AG20443 (cell line): Measurements from ENCODE around the gene POLD3.
A peak's percentile ranks its signal among the peaks of the same experiment; 100 is the strongest.
"Not testable (repeated sequence)": the region's sequence is repeated elsewhere in the genome, so short reads cannot be mapped to it uniquely, and the experiment has no call there.

Experiments used
- DNase-seq: peaks from one replicate; pipeline ENCODE4 v3.0.0; 2012; ENCODE audit warnings: low spot score, mixed read lengths

Gene POLD3

DNA sequence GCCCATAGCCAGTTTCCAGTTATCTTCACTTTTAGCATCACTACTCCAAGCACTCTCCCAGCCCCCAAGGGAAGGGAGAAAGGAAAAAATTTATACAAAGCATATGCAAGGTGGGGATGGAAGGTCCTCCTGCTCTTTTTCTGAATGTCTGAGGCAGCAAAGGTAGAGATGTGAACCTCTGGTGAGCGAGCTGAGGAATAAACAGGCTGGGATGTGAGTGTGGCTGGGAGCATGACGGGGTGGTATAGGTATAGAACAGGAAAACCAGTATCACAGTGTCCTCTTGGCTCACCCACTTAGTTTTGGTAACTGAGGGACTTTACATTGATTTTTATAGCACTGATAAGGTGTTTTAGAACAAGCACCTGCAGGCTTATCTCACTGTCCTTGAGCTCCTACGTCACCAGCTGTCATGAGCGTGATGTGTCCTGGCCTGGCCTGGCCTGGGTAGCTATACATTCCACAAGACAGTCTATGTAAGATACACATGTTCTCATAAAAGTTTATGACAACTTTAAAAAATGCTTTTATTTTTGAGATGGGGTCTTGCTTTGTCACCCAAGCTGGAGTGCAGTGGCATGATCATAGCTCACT, 10.3 kb upstream of the POLD3 start:
- no peak for DNase-seq

- DNase-seq, result no peak
These were observed 9.3 kb upstream of the POLD3 start for GRCh38 chr11:74583024-74583624.

DNA sequence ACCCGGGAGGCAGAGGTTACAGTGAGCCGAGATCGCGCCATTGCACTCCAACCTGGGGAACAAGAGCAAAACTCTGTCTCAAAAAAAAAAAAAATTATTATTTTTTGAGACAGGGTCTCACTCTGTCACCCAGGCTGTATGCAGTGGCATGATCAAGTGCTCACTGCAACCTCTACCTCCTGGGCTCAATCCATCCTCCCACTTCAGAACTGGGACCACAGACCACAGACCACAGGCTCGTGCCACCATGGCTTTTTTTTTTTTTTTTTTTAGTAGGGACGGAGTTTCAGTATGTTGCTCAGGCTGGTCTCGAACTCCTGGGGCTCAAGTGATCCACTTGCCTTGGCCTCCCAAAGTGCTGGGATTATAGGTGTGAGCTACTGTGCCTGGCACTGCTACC, 1.9 kb upstream of the POLD3 start:
- DNase-seq, result not testable (repeated sequence)

DNA sequence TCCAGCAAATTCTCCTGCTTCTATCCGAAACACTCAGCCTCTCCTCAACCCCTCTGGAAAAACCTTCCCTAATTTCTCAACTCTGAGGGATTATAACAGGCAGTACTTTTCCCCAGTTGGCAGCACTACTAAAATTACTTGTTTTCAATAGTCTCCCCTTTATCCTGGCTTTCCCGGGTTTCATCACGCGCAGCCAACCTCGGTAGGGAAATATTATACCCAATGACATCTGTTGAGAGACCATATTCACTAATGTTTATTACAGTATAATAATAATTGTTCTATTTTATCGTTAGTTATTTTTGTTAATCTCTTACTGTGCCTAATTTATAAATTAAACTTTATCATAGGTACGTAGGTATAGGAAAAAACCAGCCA, 330 bp upstream of the POLD3 start:
- DNase-seq, result no peak

DNA sequence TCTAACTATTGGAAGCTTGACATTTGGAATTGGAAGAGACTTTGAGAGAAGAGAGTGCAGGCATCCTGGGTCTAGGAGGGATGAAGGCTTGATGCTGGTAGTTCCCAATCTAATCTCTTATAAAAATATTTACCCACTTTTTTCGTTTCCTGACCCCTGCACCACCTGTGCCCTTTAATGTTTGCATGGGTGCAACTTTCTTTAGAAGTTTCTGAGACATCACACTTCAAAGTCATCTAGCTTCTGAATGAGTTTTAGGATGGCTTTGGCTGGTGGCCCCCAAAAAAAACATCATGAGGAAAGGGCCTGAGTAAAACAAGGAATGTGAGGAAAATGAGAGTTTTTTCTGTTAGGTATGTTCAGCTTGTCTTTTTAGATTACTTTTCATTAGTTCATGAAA, 1.1 kb downstream of the POLD3 start:
- no peak for DNase-seq

DNA sequence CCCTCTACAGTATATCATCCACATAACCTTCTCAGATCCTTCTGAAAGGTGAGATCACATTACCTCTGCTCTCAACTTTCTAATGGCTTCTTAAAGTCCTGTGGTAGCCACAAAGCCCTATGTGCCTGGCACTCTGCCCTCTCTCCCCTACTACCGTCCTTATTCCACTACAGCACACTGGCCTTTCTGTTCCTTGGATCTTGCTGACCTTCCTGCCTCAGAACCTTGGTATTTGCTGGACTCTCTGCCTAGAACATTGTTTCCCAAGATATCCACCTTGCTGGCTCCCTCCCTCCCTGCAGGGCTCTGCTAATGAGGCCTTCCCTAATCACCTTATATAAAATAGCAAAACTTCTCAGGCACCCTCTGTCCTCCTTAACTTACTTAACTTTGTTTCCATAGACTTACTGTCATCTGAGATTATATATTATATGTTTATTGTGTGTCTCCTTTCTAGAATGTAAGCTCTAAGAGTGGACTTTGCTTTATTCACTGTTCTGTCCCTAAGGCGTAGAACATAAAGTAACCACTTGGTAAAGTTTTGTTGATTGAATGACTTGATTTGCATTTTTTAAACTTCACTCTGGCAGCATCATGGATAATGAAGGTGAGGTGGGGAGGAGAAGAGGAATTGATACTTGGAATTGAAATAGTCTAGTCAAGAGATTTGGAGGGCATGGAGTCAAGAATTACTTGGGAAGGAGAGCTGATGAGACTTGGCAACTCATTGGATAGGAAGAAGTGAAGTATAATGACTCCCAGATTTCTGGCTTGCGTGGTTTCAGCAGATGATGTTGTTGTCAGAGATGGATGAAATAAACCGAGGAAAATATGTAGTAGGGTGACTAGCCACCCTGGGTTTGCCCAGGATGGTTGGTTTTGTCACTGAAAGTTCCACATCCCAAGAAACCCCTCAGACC, 10.5 kb downstream of the POLD3 start:
- DNase-seq, result no peak

GRCh38 chr11:74603845-74604244, 11.5 kb downstream of the POLD3 start:
- DNase-seq, result no peak

DNA sequence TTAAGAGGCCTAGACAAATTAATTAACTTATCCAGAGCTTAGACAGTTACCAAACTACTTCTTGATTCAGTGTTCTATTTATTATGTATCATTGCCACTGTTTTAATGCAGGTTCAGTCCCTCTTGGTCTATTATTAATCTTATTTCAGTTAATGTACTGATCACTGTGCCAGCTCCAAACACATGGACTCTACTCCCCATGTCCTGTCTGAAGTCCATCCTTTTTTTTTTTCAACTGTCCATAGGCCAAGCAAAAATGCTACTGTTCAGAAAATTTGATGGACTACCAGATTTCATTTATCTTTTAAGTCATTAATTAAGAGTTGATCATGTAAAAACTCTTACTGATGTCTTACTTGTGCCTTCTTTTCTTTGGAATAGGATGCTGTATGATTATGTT, 11.9 kb downstream of the POLD3 start:
- DNase-seq, result no peak

- no peak for DNase-seq
These were observed 13.0 kb downstream of the POLD3 start for GRCh38 chr11:74605403-74605802.

- DNase-seq, result no peak
These were observed 16.0 kb downstream of the POLD3 start for GRCh38 chr11:74608431-74608830.

DNA sequence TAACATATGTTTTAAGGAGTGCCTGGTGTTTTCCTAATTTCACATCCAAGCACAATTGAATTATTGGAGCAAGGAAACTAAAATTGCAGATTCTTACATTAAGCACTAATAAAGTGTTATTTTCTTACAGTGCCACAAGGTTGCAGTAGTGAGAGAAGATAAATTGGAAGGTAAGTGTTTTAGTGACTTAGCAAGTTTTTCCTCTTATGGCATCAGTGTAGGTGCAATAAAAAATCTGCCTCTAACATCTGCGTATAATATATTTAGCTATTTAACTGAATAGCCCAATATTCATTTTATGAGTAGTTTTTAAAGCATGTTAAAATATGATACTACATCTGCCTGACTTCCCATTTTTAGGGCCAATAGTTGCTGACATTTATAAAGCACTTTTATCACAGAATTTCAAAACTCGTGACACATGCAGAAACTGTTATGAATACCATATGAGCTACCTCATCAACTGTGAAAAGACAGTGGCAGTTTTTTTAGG, 19.0 kb downstream of the POLD3 start:
- peak; percentile 57 for DNase-seq

DNA sequence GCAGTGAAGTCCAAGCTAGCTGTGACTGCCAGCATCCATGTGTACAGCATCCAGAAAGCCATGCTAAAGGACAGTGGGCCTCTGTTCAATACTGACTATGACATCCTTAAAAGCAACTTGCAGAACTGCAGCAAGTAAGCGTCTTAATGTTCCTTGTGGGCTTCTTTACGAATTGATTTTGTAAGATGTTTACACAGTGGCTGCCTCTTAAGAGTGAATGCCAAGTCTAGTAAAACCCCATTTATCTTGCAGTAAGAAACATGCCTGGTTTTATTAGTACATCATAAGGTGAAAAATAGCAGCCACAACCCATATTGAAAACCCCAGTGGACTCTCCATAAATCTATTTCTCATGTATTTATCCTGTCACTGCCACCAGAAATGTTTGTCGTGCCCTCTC, 20.5 kb downstream of the POLD3 start:
- no peak for DNase-seq

DNA sequence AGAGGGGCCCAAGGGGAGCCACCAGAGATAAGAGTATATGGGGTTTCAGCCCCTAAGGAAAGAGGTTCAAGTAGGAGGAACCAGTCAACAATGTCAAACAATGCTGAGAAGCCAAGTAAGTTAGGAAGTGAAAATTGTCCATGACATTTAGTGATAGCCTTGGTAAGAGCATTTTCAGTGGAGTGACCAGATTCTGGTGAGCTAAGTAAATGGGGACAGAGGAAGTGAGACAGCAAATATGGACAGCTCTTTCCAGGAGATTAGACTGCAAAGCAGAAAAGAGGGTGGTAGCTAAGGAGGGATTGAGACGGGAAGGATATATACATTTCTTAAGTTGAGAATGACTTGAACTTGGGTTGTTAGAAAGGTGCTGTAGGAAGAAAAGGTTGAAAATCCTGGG, 22.9 kb downstream of the POLD3 start:
- DNase-seq, result no peak

GRCh38 chr11:74615988-74616387, 23.6 kb downstream of the POLD3 start:
- no peak for DNase-seq

GRCh38 chr11:74620531-74620930, 28.1 kb downstream of the POLD3 start:
- peak; percentile 28 for DNase-seq

- DNase-seq, result no peak
These were observed 33.7 kb downstream of the POLD3 start for GRCh38 chr11:74626130-74626529.

GRCh38 chr11:74626604-74627003, 34.2 kb downstream of the POLD3 start:
- DNase-seq, result no peak

DNA sequence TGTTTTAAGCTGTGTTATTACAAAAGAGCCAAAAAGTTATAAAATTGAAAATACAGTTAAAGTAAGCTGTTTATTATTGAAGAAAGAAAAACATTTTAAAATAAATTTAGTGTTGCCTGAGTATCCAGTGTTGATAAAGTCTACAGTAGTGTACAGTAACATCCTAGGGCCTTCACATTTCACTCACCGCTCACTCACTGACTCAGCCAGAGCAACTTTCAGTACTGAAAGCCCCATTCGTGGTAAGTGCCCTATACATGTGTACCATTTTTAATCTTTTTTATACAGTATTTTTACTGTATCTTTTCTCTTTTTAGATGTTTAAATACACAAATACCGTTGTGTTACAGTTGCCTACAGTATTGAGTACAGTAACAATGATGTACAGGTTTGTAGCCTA, 35.0 kb downstream of the POLD3 start:
- DNase-seq, result no peak

DNA sequence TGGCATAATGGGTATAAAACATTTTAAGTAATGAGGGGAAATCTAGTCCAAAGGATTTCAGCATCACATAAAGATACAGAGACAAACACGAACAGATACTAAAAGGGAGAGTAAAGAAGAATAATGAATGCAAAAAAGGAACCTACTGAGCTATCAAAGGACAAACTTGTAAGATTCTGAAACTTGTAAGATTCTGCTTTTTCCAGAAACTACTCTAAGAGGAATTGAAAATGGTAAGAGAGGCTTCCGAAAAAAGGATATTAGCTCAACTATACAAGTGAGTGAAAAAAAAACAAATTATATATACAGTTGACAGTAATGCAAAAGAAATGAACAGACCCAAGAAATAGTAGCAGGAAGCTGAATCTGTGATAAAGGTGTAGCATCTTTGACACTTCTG, 37.7 kb downstream of the POLD3 start:
- no peak for DNase-seq

DNA sequence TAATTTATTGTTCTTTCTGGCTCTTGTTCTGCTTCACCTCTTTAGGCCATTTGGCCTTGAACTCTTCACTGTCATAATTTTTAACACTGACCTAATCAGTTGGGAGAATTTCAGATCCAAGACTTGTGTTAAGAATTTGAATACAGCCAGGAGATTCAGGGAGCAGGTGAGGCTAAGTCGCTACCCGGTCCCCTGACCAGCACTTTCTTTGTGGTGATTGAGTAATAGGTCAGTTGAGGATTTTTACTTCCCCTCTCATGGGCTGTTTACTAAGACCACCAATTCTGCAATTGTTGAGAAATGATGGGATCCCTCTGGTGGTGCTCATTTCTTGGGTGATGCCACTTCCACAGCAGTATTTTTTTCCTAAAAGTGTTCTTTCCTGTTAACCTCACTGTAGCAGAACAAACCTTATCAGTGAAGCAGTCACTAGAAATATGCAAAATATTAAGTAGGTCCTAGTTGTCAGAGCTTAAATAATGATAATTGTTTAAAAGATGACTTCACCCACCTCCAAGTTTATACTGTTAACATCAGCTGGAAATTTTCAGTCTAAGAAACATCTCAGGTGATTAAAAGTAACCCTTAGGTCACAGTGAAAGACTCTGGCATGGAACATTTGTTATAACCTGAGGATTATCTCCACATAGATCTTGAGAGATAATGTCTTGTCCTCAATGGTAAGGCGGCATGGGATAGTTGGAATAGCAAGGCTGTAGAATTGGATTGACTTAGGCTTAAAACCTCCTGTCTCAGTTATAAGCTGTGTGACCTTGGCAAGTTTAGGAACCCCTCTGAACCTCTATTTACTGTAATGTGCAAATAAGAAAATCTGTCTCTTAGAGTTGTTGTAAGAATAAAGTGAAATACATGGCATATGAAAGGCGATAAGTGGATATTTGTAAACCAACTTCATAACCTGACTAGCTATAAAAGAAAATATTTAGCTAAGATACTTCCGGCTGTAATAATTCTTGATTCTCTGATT, 41.3 kb downstream of the POLD3 start:
- DNase-seq, result no peak

DNA sequence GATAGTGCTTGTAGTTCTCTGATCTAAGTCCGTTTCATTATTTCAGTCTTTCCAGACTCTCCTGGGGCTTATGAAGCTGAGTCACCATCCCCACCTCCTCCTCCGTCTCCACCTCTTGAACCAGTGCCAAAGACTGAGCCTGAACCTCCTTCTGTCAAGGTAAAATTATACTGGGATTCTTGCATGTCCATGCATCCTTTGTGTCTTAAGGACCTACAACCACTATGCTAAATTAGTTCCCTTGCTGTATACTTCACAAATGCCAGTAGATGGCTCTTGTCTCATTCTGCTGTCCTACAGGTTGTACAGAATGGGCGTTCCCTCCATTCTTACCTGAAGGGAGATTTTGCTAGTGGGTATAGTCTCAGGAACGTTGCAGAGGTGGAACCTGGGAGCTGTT, 42.2 kb downstream of the POLD3 start:
- peak; percentile 37 for DNase-seq

DNA sequence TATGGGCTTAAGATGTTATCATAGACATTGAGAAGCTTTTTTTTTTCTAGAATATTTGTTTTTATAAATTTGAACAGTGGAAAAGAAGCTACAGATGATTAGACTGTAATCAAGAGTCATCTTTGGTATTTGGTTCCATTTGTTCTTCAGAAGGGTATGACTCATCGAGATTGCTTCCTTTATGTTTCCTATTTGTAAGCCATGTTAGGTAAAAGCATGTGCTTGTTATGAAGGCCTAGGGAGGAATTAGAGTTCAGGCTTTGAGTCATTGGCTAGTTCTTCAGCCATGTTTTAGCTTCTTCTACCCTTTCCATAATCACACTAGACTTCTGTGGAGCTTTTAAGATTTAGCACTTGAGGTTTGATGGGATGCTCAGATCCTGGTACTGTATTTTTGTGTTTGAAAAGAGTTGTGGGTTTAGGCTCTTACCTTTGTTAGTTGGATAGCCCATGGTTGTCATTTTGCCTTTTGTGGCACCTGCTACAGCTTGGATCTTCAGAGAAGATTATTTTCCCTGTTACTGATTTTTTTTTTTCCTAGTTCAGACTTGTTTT, 44.3 kb downstream of the POLD3 start:
- DNase-seq, result peak; percentile 62
